Endothelial cell of umbilical vein (primary cell): Measurements from ENCODE around the gene PTPRD. TPM values are rescaled to one million over a fixed set of nuclear protein-coding genes. Genes with fewer than 3 reads are reported as not detected.

Source experiments
- BruUV-seq: library from RNA; stranded (reverse); fragments of 400-500 nt; replicated peaks from 2 replicates; lab custom pipeline; 2021; lab: Mats Ljungman, UMichigan
- CTCF ChIA-PET: fragments of 300-600, 350-600 bp; sonication (Branson Sonifier 250); formaldehyde crosslinking; loops from one replicate; lab custom pipeline; 2021; ENCODE audit warnings: antibody characterized with exemption, inconsistent platforms; lab: Charles Lee
- POLR2A ChIA-PET: fragments of 300-600, 350-600 bp; sonication (Branson Sonifier 250); formaldehyde crosslinking; loops from one replicate; lab custom pipeline; 2021; ENCODE audit warnings: antibody characterized with exemption, inconsistent platforms; lab: Charles Lee
- DNase-seq: peaks from one replicate; pipeline ENCODE4 v3.0.0-alpha.2; 2011; ENCODE audit warnings: low read depth, low spot score
- FAIRE-seq: peaks from 2 replicates; lab custom pipeline; 2011; peaks lifted over from hg19 to GRCh38; lab: Jason Lieb, UNC
- H2AFZ ChIP-seq: 2 replicates; pipeline ENCODE4 v1.6.0; 2012; ENCODE audit warnings: low read depth, low read length, control low read depth, inconsistent platforms
- H3K27ac ChIP-seq: 2 replicates; pipeline ENCODE4 v1.5.1; 2011; ENCODE audit warnings: low read depth, mild to moderate bottlenecking, control low read depth, low read length, moderate library complexity; ENCODE audit not compliant: insufficient read depth
- H3K27me3 ChIP-seq, 2 experiments: 2 replicates each; pipeline versions ENCODE4 v1.6.0 to v1.6.1; 2011; ENCODE audit warnings: low read length in 2 of 2, mixed read lengths in 1 of 2; ENCODE audit not compliant: control insufficient read depth in 2 of 2, insufficient read depth in 2 of 2
- H3K36me3 ChIP-seq, 2 experiments: 2 replicates in 1 of 2; 3 replicates in 1 of 2; pipeline ENCODE4 v1.5.1; 2011; ENCODE audit warnings: low read length in 2 of 2, mild to moderate bottlenecking in 1 of 2, moderate library complexity in 1 of 2; ENCODE audit not compliant: control insufficient read depth in 2 of 2, insufficient read depth in 2 of 2; ENCODE audit errors: extremely low read depth in 1 of 2
- H3K4me1 ChIP-seq: 3 replicates; pipeline ENCODE4 v1.5.1; 2011; ENCODE audit warnings: mild to moderate bottlenecking, low read length; ENCODE audit not compliant: control insufficient read depth, insufficient read depth; ENCODE audit errors: extremely low read depth
- H3K4me2 ChIP-seq: 2 replicates; pipeline ENCODE4 v1.6.1; 2011; ENCODE audit warnings: low read length, control low read depth, mixed read lengths; ENCODE audit not compliant: insufficient read depth
- H3K4me3 ChIP-seq, 3 experiments: fragments of 200-600 bp in 1 of 3; sonication (generic), shearing (Covaris generic) in 1 of 3; replicated peaks in 1 of 3; 2 replicates each; pipeline ENCODE4 v1.5.1; 2011 to 2016; ENCODE audit warnings: control low read depth in 3 of 3, low read length in 3 of 3, mild to moderate bottlenecking in 2 of 3, inconsistent platforms in 1 of 3, low read depth in 1 of 3, moderate library complexity in 1 of 3; ENCODE audit not compliant: insufficient read depth in 1 of 3
- H3K79me2 ChIP-seq: 2 replicates; pipeline ENCODE4 v1.6.0; 2012; ENCODE audit warnings: low read length, inconsistent platforms; ENCODE audit not compliant: control insufficient read depth, insufficient read depth
- H3K9ac ChIP-seq: replicated peaks from 2 replicates; pipeline ENCODE3; 2011; ENCODE audit warnings: low read length, control low read depth; ENCODE audit not compliant: insufficient read depth; ENCODE audit errors: extremely low read depth
- H3K9me1 ChIP-seq: replicated peaks from 3 replicates; pipeline ENCODE4 v1.6.0; 2011; ENCODE audit warnings: mild to moderate bottlenecking, low read length; ENCODE audit not compliant: control insufficient read depth, insufficient read depth; ENCODE audit errors: extremely low read depth
- H3K9me3 ChIP-seq: replicated peaks from 2 replicates; pipeline ENCODE4 v1.5.1; 2012; ENCODE audit warnings: low read length, inconsistent platforms; ENCODE audit not compliant: control insufficient read depth, insufficient read depth
- H4K20me1 ChIP-seq: replicated peaks from 2 replicates; pipeline ENCODE3; 2011; ENCODE audit warnings: mild to moderate bottlenecking, low read length; ENCODE audit not compliant: control insufficient read depth, insufficient read depth; ENCODE audit errors: extremely low read depth
- EZH2 ChIP-seq: IDR thresholded peaks from 2 replicates; pipeline ENCODE4 v1.6.1; 2012; ENCODE audit warnings: borderline replicate concordance, low read depth, mild to moderate bottlenecking, moderate library complexity, low read length, inconsistent platforms; ENCODE audit not compliant: severe bottlenecking
- GATA2 ChIP-seq: IDR thresholded peaks from 2 replicates; pipeline ENCODE4 v1.7.0; 2011; ENCODE audit warnings: low read depth, mild to moderate bottlenecking, moderate library complexity, mixed read lengths, low read length; ENCODE audit not compliant: insufficient read length, insufficient read depth
- MYC ChIP-seq: IDR thresholded peaks from one replicate; pipeline ENCODE4 v1.6.1; 2011; ENCODE audit warnings: mild to moderate bottlenecking, low read depth, low read length
- POLR2A ChIP-seq: IDR thresholded peaks from 2 replicates; pipeline ENCODE4 v1.6.1; 2012; ENCODE audit warnings: low read depth, mild to moderate bottlenecking, control low read depth, low read length
- POLR2AphosphoS5 ChIP-seq: IDR thresholded peaks from 2 replicates; pipeline ENCODE4 v1.6.1; 2012; ENCODE audit warnings: low read depth, mild to moderate bottlenecking, control low read depth, low read length, moderate library complexity; ENCODE audit not compliant: insufficient read depth
- dilution Hi-C: fragments of 300-500 bp; cut with MboI; formaldehyde crosslinking; loops from one replicate; pipeline ENCODE4 v1.15.0; 2019; ENCODE audit warnings: low sequenced_read_pairs; ENCODE audit not compliant: extremely low pct_ligation_motif_present
- intact Hi-C: fragments of 100-400 bp; cut with micrococcal nuclease; formaldehyde crosslinking; loops from one replicate; pipeline ENCODE4 v1.10.0; 2022
- polyA plus RNA-seq, 4 experiments: library from polyadenylated mRNA; depleted of rRNA in 3 of 4; stranded (reverse) in 3 of 4; unstranded in 1 of 4; fragments of >200 nt; gene quantifications; 2 replicates each; pipeline versions ENCODE4 v1.2.1 to v1.2.3, GENCODE V29; 2011 to 2012; ENCODE audit warnings: missing spikeins in 1 of 4
- total RNA-seq: library from RNA; stranded (reverse); gene quantifications from 2 replicates; pipeline ENCODE4 v1.2.3, GENCODE V29; 2021
- TF ChIP-seq, protein P1 (sequence below), 2 donors: IDR thresholded peaks; 1 replicate in 1 of 2; 2 replicates in 1 of 2; pipeline ENCODE4 v1.5.1; 2011; ENCODE audit warnings: low read length in 2 of 2, mild to moderate bottlenecking in 2 of 2, moderate library complexity in 2 of 2, control low read depth in 1 of 2, inconsistent platforms in 1 of 2, low read depth in 1 of 2; ENCODE audit not compliant: insufficient read depth in 1 of 2; ENCODE audit errors: extremely low read depth in 1 of 2
- TF ChIP-seq, protein P2 (sequence below): IDR thresholded peaks from 2 replicates; pipeline ENCODE4 v1.6.1; 2011; ENCODE audit not compliant: insufficient read depth, insufficient read length

Gene PTPRD
- total and polyA plus RNA-seq, 2 donors (not counting 3 experiments of a cell fraction or from before 2014, with no cell fraction given), result 5.5 to 5.7 TPM

DNA sequence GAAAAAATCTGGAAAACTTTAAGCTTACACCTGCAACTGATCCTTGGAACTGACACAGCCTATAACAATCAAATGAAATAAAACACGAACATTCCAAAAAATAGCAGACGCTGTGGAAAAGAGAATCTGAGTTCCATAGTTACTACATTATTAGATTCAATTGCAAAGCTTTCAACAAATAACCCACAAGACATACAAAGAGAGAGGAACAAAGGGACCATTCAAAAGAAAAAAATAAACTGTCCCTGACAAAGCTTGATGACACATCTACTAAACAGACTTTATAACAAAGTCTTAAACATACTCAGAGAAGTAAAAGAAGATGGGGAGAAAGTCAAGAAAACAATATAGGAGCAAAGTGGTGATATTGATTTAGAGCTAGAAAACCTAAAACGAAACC lies 1123.6 kb downstream of the PTPRD start:
- intact Hi-C loops, result no loop called here
- POLR2A ChIA-PET, result no interaction called here

More for the DNA sequence above, 1123.6 kb downstream of the PTPRD start:
- Histone ChIP-seq H3K4me2 (no peak overlapping the region), H3K79me2 (no peaks in the 10 kb centered on the region), H4K20me1 (no peaks in the 10 kb centered on the region), H3K9ac (no peak overlapping the region), H3K4me1 (no peaks in the 10 kb centered on the region), H3K4me3 (no peak overlapping the region), H3K27me3 (no peaks in the 10 kb centered on the region), H3K27ac (no peak overlapping the region), H3K9me3 (no peaks in the 10 kb centered on the region), H3K36me3 (no peaks in the 10 kb centered on the region), H2AFZ (no peak overlapping the region), H3K9me1 (no peaks in the 10 kb centered on the region)
- TF ChIP-seq, protein P1, sequence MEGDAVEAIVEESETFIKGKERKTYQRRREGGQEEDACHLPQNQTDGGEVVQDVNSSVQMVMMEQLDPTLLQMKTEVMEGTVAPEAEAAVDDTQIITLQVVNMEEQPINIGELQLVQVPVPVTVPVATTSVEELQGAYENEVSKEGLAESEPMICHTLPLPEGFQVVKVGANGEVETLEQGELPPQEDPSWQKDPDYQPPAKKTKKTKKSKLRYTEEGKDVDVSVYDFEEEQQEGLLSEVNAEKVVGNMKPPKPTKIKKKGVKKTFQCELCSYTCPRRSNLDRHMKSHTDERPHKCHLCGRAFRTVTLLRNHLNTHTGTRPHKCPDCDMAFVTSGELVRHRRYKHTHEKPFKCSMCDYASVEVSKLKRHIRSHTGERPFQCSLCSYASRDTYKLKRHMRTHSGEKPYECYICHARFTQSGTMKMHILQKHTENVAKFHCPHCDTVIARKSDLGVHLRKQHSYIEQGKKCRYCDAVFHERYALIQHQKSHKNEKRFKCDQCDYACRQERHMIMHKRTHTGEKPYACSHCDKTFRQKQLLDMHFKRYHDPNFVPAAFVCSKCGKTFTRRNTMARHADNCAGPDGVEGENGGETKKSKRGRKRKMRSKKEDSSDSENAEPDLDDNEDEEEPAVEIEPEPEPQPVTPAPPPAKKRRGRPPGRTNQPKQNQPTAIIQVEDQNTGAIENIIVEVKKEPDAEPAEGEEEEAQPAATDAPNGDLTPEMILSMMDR (IDR thresholded peaks at IDR 0.05; ENCODE audit: extremely low read depth in 1 of 2, insufficient read depth in 1 of 2, low read depth in 1 of 2, low read length in 2 of 2), result no peak
- no peak for TF ChIP-seq GATA2
- TF ChIP-seq POLR2A, result no peak
- TF ChIP-seq, protein P2, sequence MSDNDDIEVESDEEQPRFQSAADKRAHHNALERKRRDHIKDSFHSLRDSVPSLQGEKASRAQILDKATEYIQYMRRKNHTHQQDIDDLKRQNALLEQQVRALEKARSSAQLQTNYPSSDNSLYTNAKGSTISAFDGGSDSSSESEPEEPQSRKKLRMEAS, result no peak
- no peak for TF ChIP-seq EZH2
- TF ChIP-seq POLR2AphosphoS5, result no peak
- TF ChIP-seq MYC, result no peak
- no peak for FAIRE-seq
- CTCF ChIA-PET, result no interaction called here
- dilution Hi-C loops, result no loop called here
- BruUV-seq, result no TSS peak
- no peak for DNase-seq
